Loucy (cell line): ENCODE data around the gene PBX1.

ENCODE experiments used
- CTCF ChIP-seq: fragments of 200-600 bp; sonication (generic); conservative IDR thresholded peaks from 2 replicates; pipeline ENCODE4 v1.5.1; 2014; ENCODE audit warnings: mild to moderate bottlenecking, antibody characterized with exemption, low read length
- EZH2phosphoT487 ChIP-seq: fragments of 200-600 bp; IDR thresholded peaks from 2 replicates; pipeline ENCODE4 v1.6.1; 2018; ENCODE audit warnings: antibody characterized with exemption, mild to moderate bottlenecking, moderate library complexity, borderline replicate concordance

GRCh38 chr1:164699815-164700491 is 141.0 kb downstream of the PBX1 start:
- no peak for TF ChIP-seq CTCF
- no peak for TF ChIP-seq EZH2phosphoT487
